ENCODE data around the gene UBAC1.

Gene UBAC1

GRCh38 chr9:135976944-135977343, 15.8 kb upstream of the UBAC1 start:
- CTCF ChIA-PET: interaction anchor here (1.2 kb wide), 3 partner anchors 10 to 146 kb away, joined by 3 to 5 read pairs (median 3); no protein-coding TSS in a partner anchor
- no peak overlapping the region for H3K4me3 ChIP-seq (ENCODE audit: low read depth, low read length)
- POLR2A ChIA-PET: interaction anchor here (1.3 kb wide), 1 partner anchor 9 kb away, joined by 3 read pairs; no protein-coding TSS in a partner anchor

More at GRCh38 chr9:135976944-135977343, 15.8 kb upstream of the UBAC1 start:
- Histone ChIP-seq H3K4me1 (ENCODE audit: control insufficient read depth, insufficient read depth, low read length) (no peaks in the 10 kb centered on the region), H3K36me3 (ENCODE audit: control insufficient read depth in 2 of 2, insufficient read depth in 1 of 2, low read length in 2 of 2) (no peaks in the 10 kb centered on the region), H3K27ac (ENCODE audit: extremely low read depth, low read depth, low read length) (no peak overlapping the region), H3K9me3 (ENCODE audit: control insufficient read depth, insufficient read depth, low read depth, low read length) (no peaks in the 10 kb centered on the region)
- TF ChIP-seq ZNF146 (tag by site-specific recombination; IDR thresholded peaks at IDR 0.05): no peak
- no peak for TF ChIP-seq ZNF398 (tag by site-specific recombination; IDR thresholded peaks at IDR 0.05)
- TF ChIP-seq, protein P1, sequence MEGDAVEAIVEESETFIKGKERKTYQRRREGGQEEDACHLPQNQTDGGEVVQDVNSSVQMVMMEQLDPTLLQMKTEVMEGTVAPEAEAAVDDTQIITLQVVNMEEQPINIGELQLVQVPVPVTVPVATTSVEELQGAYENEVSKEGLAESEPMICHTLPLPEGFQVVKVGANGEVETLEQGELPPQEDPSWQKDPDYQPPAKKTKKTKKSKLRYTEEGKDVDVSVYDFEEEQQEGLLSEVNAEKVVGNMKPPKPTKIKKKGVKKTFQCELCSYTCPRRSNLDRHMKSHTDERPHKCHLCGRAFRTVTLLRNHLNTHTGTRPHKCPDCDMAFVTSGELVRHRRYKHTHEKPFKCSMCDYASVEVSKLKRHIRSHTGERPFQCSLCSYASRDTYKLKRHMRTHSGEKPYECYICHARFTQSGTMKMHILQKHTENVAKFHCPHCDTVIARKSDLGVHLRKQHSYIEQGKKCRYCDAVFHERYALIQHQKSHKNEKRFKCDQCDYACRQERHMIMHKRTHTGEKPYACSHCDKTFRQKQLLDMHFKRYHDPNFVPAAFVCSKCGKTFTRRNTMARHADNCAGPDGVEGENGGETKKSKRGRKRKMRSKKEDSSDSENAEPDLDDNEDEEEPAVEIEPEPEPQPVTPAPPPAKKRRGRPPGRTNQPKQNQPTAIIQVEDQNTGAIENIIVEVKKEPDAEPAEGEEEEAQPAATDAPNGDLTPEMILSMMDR (tag by site-specific recombination; IDR thresholded peaks at IDR 0.05): no peak
- TF ChIP-seq, protein P2, sequence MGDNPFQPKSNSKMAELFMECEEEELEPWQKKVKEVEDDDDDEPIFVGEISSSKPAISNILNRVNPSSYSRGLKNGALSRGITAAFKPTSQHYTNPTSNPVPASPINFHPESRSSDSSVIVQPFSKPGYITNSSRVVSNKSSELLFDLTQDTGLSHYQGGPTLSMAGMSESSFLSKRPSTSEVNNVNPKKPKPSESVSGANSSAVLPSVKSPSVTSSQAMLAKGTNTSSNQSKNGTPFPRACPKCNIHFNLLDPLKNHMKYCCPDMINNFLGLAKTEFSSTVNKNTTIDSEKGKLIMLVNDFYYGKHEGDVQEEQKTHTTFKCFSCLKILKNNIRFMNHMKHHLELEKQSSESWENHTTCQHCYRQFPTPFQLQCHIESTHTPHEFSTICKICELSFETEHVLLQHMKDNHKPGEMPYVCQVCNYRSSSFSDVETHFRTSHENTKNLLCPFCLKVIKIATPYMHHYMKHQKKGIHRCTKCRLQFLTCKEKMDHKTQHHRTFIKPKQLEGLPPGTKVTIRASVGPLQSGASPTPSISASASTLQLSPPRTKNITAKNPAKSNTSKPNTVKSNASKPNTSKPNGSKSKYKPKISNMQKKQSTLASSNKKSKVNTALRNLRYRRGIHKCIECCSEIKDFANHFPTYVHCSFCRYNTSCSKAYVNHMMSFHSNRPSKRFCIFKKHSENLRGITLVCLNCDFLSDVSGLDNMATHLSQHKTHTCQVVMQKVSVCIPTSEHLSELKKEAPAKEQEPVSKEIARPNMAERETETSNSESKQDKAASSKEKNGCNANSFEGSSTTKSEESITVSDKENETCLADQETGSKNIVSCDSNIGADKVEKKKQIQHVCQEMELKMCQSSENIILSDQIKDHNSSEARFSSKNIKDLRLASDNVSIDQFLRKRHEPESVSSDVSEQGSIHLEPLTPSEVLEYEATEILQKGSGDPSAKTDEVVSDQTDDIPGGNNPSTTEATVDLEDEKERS (tag by site-specific recombination; IDR thresholded peaks at IDR 0.05): no peak
- TF ChIP-seq ZNF501 (tag by site-specific recombination; IDR thresholded peaks at IDR 0.05): no peak
- TF ChIP-seq, protein P3, sequence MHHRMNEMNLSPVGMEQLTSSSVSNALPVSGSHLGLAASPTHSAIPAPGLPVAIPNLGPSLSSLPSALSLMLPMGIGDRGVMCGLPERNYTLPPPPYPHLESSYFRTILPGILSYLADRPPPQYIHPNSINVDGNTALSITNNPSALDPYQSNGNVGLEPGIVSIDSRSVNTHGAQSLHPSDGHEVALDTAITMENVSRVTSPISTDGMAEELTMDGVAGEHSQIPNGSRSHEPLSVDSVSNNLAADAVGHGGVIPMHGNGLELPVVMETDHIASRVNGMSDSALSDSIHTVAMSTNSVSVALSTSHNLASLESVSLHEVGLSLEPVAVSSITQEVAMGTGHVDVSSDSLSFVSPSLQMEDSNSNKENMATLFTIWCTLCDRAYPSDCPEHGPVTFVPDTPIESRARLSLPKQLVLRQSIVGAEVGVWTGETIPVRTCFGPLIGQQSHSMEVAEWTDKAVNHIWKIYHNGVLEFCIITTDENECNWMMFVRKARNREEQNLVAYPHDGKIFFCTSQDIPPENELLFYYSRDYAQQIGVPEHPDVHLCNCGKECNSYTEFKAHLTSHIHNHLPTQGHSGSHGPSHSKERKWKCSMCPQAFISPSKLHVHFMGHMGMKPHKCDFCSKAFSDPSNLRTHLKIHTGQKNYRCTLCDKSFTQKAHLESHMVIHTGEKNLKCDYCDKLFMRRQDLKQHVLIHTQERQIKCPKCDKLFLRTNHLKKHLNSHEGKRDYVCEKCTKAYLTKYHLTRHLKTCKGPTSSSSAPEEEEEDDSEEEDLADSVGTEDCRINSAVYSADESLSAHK (tag by site-specific recombination; IDR thresholded peaks at IDR 0.05): no peak
- TF ChIP-seq ZNF184 (tag by site-specific recombination; IDR thresholded peaks at IDR 0.05): no peak
- TF ChIP-seq ZFP69B (tag by site-specific recombination; IDR thresholded peaks at IDR 0.05): no peak
- no peak for TF ChIP-seq ZNF621 (tag by site-specific recombination; IDR thresholded peaks at IDR 0.05)
- TF ChIP-seq BCL11A (tag by site-specific recombination; IDR thresholded peaks at IDR 0.05; ENCODE audit: low read depth): no peak
- TF ChIP-seq ZNF416 (tag by site-specific recombination; IDR thresholded peaks at IDR 0.05): no peak
- TF ChIP-seq, protein P4, sequence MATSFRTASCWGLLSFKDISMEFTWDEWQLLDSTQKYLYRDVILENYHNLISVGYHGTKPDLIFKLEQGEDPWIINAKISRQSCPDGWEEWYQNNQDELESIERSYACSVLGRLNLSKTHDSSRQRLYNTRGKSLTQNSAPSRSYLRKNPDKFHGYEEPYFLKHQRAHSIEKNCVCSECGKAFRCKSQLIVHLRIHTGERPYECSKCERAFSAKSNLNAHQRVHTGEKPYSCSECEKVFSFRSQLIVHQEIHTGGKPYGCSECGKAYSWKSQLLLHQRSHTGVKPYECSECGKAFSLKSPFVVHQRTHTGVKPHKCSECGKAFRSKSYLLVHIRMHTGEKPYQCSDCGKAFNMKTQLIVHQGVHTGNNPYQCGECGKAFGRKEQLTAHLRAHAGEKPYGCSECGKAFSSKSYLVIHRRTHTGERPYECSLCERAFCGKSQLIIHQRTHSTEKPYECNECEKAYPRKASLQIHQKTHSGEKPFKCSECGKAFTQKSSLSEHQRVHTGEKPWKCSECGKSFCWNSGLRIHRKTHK (tag by site-specific recombination; IDR thresholded peaks at IDR 0.05): no peak
- TF ChIP-seq ZNF596 (tag by site-specific recombination; IDR thresholded peaks at IDR 0.05): no peak
- TF ChIP-seq ZNF585B (tag by site-specific recombination; IDR thresholded peaks at IDR 0.05): no peak
- no peak for TF ChIP-seq ZNF48 (tag by site-specific recombination; IDR thresholded peaks at IDR 0.05)
